G401 (cell line): ENCODE measurements around the gene IRF1. TPM values are rescaled to one million over a fixed set of nuclear protein-coding genes. Genes with fewer than 3 reads are reported as not detected.
"Not testable (repeated sequence)": the region's sequence is repeated elsewhere in the genome, so short reads cannot be mapped to it uniquely, and the experiment has no call there.

Source experiments
- DNase-seq: peaks from one replicate; pipeline ENCODE4 v3.0.0-alpha.2; 2015; ENCODE audit warnings: low spot score
- in situ Hi-C: cut with HindIII; loops from 2 replicates; pipeline ENCODE4 v1.10.0; 2016; ENCODE audit warnings: low sequenced_read_pairs, mixed read lengths
- total RNA-seq: library from RNA; depleted of rRNA; stranded (reverse); fragments of >200 nt; shearing (Covaris generic); gene quantifications from 2 replicates; pipeline ENCODE4 v1.2.3, GENCODE V29; 2014; rRNA removed

The IRF1 gene
- 9.2 and 13.4 TPM in 2 replicates for total RNA-seq

GRCh38 chr5:132490484-132491367 is at the start of gene IRF1:
TSS of gene IRF1 (minus strand) at chr5:132490773. CDS start at chr5:132489478, 1,295 bp downstream.
- in situ Hi-C loops = no loop called here
- peak; percentile 93 for DNase-seq

- DNase-seq = no peak
- in situ Hi-C loops = no loop called here
Observed at GRCh38 chr5:132540149-132540548, 49.6 kb upstream of the IRF1 start.

- DNase-seq = no peak
- in situ Hi-C loops = no loop called here
Observed at GRCh38 chr5:132539716-132540115, 49.1 kb upstream of the IRF1 start.

GRCh38 chr5:132530946-132531345 is 40.4 kb upstream of the IRF1 start:
- DNase-seq = no peak
- in situ Hi-C loops = no loop called here

GRCh38 chr5:132528866-132529634 is 38.5 kb upstream of the IRF1 start:
- in situ Hi-C loops = no loop called here
- DNase-seq = no peak

GRCh38 chr5:132528021-132528420 is 37.4 kb upstream of the IRF1 start:
- DNase-seq = no peak
- in situ Hi-C loops = no loop called here

- no peak for DNase-seq
- in situ Hi-C loops = no loop called here
Observed at GRCh38 chr5:132526974-132527564, 36.5 kb upstream of the IRF1 start.

- DNase-seq = peak; percentile 79
- in situ Hi-C loops = no loop called here
Observed at GRCh38 chr5:132526290-132526973, 35.9 kb upstream of the IRF1 start.

GRCh38 chr5:132525299-132525724 is 34.7 kb upstream of the IRF1 start:
- no peak for DNase-seq
- in situ Hi-C loops = no loop called here

- in situ Hi-C loops, DNase-seq: not testable (repeated sequence)
Observed at GRCh38 chr5:132524877-132525276, 34.3 kb upstream of the IRF1 start.

- DNase-seq, in situ Hi-C loops: not testable (repeated sequence)
Observed at GRCh38 chr5:132522067-132522466, 31.5 kb upstream of the IRF1 start.

- in situ Hi-C loops, DNase-seq: not testable (repeated sequence)
Observed at GRCh38 chr5:132513618-132514336, 23.2 kb upstream of the IRF1 start.

- in situ Hi-C loops = no loop called here
- DNase-seq = no peak
Observed at GRCh38 chr5:132510076-132510475, 19.5 kb upstream of the IRF1 start.

GRCh38 chr5:132506094-132506692 is 15.6 kb upstream of the IRF1 start:
- peak; percentile 50 for DNase-seq
- in situ Hi-C loops = no loop called here

- no peak for DNase-seq
- in situ Hi-C loops = no loop called here
Observed at GRCh38 chr5:132505641-132506040, 15.1 kb upstream of the IRF1 start.

- DNase-seq = no peak
- in situ Hi-C loops = no loop called here
Observed at GRCh38 chr5:132504746-132505145, 14.2 kb upstream of the IRF1 start.

- DNase-seq = no peak
- in situ Hi-C loops = no loop called here
Observed at GRCh38 chr5:132503244-132503643, 12.7 kb upstream of the IRF1 start.
